Neural crest cell (in vitro differentiated cells): Measurements from ENCODE around the gene GABRB3. TPM values are rescaled to one million over a fixed set of nuclear protein-coding genes. Genes with fewer than 3 reads are reported as not detected.

ENCODE experiments used
- DNase-seq: peaks from one replicate; pipeline ENCODE4 v3.0.0; 2021; ENCODE audit warnings: low read depth, mixed read lengths, low spot score
- H3K27ac Mint-ChIP-seq: one replicate; pipeline ENCODE4 v1.8.0; 2021; ENCODE audit warnings: mild to moderate bottlenecking, mixed read lengths; ENCODE audit not compliant: unreplicated experiment
- H3K27me3 Mint-ChIP-seq: 2 replicates; pipeline ENCODE4 v1.8.0; 2021; ENCODE audit warnings: low read depth, mild to moderate bottlenecking, mixed read lengths
- H3K36me3 Mint-ChIP-seq: 2 replicates; pipeline ENCODE4 v1.8.0; 2021; ENCODE audit warnings: low read depth, mild to moderate bottlenecking, mixed read lengths
- H3K4me1 Mint-ChIP-seq: 2 replicates; pipeline ENCODE4 v1.8.0; 2021; ENCODE audit warnings: mixed read lengths
- H3K4me3 Mint-ChIP-seq: one replicate; pipeline ENCODE4 v1.8.0; 2021; ENCODE audit warnings: mild to moderate bottlenecking, mixed read lengths
- H3K9me3 Mint-ChIP-seq: 2 replicates; pipeline ENCODE4 v1.8.0; 2021; ENCODE audit warnings: mixed read lengths
- total RNA-seq: library from RNA; stranded (reverse); gene quantifications from 2 replicates; pipeline ENCODE4 v1.2.1, GENCODE V29; 2021
- TF ChIP-seq, protein P1 (sequence below): fragments of 200-600 bp; sonication (generic); conservative IDR thresholded peaks from 2 replicates; pipeline ENCODE4 v1.5.0; 2021; ENCODE audit warnings: antibody characterized with exemption, mild to moderate bottlenecking

Gene GABRB3
- total RNA-seq, 1 donor from 2014 or later = 23.7 TPM

GRCh38 chr15:26665957-26666791 lies 106.7 kb downstream of the GABRB3 start:
- Mint-ChIP-seq H3K4me1 (no peaks in the 10 kb centered on the region), H3K9me3 (no peaks in the 10 kb centered on the region), H3K36me3 (no peaks in the 10 kb centered on the region), H3K4me3 (no peak overlapping the region), H3K27ac (no peak overlapping the region), H3K27me3 (no peaks in the 10 kb centered on the region)
- no peak for DNase-seq
- TF ChIP-seq, protein P1, sequence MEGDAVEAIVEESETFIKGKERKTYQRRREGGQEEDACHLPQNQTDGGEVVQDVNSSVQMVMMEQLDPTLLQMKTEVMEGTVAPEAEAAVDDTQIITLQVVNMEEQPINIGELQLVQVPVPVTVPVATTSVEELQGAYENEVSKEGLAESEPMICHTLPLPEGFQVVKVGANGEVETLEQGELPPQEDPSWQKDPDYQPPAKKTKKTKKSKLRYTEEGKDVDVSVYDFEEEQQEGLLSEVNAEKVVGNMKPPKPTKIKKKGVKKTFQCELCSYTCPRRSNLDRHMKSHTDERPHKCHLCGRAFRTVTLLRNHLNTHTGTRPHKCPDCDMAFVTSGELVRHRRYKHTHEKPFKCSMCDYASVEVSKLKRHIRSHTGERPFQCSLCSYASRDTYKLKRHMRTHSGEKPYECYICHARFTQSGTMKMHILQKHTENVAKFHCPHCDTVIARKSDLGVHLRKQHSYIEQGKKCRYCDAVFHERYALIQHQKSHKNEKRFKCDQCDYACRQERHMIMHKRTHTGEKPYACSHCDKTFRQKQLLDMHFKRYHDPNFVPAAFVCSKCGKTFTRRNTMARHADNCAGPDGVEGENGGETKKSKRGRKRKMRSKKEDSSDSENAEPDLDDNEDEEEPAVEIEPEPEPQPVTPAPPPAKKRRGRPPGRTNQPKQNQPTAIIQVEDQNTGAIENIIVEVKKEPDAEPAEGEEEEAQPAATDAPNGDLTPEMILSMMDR = no peak

DNA sequence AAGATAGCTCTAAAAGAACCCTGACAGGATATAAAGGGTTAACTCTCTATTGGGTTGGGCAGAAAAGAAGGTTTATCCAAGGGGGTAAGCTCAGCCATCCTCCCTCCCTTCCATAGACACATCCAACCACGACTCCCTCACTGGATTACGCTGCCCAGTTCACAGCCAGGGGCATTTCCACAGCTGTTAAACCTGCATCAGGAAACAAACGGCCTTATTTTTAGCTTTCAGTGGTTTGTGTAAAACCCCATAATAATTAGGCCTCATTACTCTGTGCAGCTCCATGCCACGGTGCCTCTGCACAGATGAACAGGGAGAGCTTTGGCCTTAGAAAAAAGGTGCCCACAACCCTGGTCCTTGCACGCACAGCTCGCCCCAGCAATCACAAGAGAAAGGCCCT lies 110.6 kb downstream of the GABRB3 start:
- H3K36me3 Mint-ChIP-seq = no peaks in the 10 kb centered on the region
- H3K9me3 Mint-ChIP-seq = no peaks in the 10 kb centered on the region
- no peak overlapping the region for H3K27ac Mint-ChIP-seq
- peaks cover 2% of the 10 kb centered on the region for H3K4me1 Mint-ChIP-seq
- no peaks in the 10 kb centered on the region for H3K27me3 Mint-ChIP-seq
- H3K4me3 Mint-ChIP-seq = no peak overlapping the region
- TF ChIP-seq, protein P1 = no peak
- no peak for DNase-seq

DNA sequence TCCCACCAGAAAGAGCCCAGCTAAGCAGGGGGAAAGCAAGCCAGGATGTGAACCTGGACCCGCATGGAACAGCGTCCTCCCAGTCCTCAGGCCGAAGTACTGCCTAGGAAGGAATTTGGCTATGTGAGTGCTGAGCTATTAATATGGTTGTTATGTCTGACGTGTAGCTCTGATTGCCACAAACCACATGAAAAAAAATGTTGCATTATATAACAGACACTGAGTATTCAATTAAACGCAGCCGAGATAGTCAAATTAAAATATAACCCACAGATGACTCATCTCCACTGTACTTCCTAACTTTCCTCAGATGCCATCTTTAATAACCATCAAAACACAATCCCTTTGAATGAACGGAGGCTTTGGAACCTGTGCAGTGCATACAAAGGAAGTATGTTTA lies 111.1 kb downstream of the GABRB3 start:
- H3K27ac Mint-ChIP-seq = no peak overlapping the region
- DNase-seq = no peak
- no peak overlapping the region for H3K4me3 Mint-ChIP-seq
- H3K36me3 Mint-ChIP-seq = no peaks in the 10 kb centered on the region
- no peaks in the 10 kb centered on the region for H3K9me3 Mint-ChIP-seq
- peaks cover 7% of the 10 kb centered on the region for H3K4me1 Mint-ChIP-seq
- H3K27me3 Mint-ChIP-seq = no peaks in the 10 kb centered on the region
- TF ChIP-seq, protein P1 = no peak

- no peak for DNase-seq
- TF ChIP-seq, protein P1 = no peak
- Mint-ChIP-seq H3K36me3 (no peaks in the 10 kb centered on the region), H3K9me3 (no peaks in the 10 kb centered on the region), H3K4me1 (peaks cover 7% of the 10 kb centered on the region), H3K27ac (no peak overlapping the region), H3K4me3 (no peak overlapping the region), H3K27me3 (no peaks in the 10 kb centered on the region)
Observed at GRCh38 chr15:26661107-26661506, 111.8 kb downstream of the GABRB3 start.

DNA sequence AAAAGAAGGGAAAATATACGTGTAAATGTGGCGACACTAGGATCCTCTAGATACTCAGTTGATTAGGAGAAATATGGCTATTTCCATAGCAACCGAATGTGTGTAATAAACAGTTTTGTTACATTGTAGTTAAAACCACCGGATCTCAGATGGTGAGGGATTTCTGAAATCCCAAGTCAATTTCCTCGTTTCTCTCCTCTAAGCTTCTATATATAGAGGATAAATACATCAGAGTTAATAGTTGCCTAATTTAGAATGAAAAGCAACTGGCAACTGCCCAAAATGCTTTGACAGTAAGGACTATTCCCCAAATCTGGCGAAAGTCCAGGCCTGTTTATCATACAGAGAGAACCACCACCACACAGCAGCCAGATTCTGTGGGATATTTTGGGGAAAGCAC lies 112.6 kb downstream of the GABRB3 start:
- no peak overlapping the region for H3K4me3 Mint-ChIP-seq
- no peak for DNase-seq
- H3K36me3 Mint-ChIP-seq = no peaks in the 10 kb centered on the region
- no peaks in the 10 kb centered on the region for H3K9me3 Mint-ChIP-seq
- H3K27ac Mint-ChIP-seq = no peak overlapping the region
- peaks cover 7% of the 10 kb centered on the region for H3K4me1 Mint-ChIP-seq
- TF ChIP-seq, protein P1 = no peak
- H3K27me3 Mint-ChIP-seq = no peaks in the 10 kb centered on the region
